Measurements from ENCODE around the gene CCDC13.

DNA sequence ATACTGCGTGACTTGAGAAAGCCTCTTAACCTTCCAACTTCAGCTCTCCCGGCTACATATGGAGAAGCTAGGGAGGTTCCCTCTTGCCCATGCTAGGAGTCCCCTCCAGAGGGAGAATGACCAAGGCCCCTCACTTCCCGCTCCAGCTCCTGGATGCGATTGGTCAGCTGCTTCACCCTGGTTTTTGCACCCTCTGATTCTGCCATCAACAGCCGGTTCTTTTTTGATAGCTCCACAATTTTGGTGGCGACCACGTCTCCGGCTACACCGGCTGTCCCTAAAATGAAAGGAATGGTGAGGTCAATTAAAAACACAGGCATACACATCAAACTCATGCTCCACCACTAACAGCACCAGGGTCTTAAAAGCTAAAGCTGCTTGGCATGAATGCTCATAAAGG lies 20.6 kb downstream of the CCDC13 start:
- TF ChIP-seq OSR1 (CRISPR knock-in tag; IDR thresholded peaks at IDR 0.05) (no peak), CSDC2 (CRISPR knock-in tag; IDR thresholded peaks at IDR 0.05) (no peak)
- TF ChIP-seq, protein P1, sequence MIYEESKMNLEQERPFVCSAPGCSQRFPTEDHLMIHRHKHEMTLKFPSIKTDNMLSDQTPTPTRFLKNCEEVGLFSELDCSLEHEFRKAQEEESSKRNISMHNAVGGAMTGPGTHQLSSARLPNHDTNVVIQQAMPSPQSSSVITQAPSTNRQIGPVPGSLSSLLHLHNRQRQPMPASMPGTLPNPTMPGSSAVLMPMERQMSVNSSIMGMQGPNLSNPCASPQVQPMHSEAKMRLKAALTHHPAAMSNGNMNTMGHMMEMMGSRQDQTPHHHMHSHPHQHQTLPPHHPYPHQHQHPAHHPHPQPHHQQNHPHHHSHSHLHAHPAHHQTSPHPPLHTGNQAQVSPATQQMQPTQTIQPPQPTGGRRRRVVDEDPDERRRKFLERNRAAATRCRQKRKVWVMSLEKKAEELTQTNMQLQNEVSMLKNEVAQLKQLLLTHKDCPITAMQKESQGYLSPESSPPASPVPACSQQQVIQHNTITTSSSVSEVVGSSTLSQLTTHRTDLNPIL (CRISPR knock-in tag; IDR thresholded peaks at IDR 0.05; ENCODE audit: low read depth): no peak
- TF ChIP-seq, protein P2, sequence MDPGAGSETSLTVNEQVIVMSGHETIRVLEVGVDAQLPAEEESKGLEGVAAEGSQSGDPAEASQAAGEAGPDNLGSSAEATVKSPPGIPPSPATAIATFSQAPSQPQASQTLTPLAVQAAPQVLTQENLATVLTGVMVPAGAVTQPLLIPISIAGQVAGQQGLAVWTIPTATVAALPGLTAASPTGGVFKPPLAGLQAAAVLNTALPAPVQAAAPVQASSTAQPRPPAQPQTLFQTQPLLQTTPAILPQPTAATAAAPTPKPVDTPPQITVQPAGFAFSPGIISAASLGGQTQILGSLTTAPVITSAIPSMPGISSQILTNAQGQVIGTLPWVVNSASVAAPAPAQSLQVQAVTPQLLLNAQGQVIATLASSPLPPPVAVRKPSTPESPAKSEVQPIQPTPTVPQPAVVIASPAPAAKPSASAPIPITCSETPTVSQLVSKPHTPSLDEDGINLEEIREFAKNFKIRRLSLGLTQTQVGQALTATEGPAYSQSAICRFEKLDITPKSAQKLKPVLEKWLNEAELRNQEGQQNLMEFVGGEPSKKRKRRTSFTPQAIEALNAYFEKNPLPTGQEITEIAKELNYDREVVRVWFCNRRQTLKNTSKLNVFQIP (CRISPR knock-in tag; IDR thresholded peaks at IDR 0.05; ENCODE audit: borderline replicate concordance, low read depth): no peak
